HG02678 (cell line): Measurements from ENCODE around the gene ISG15.
"Not testable (repeated sequence)": the region's sequence is repeated elsewhere in the genome, so short reads cannot be mapped to it uniquely, and the experiment has no call there.

Experiments used
- ATAC-seq: cut with Tn5 transposase; IDR thresholded peaks from one replicate; pipeline ENCODE4 v1.9.1; 2021; ENCODE audit warnings: mild to moderate bottlenecking, moderate library complexity; ENCODE audit not compliant: unreplicated experiment

Gene ISG15

GRCh38 chr1:1025730-1026129 lies 12.4 kb downstream of the ISG15 start:
- ATAC-seq = no peak

- no peak for ATAC-seq
Observed at GRCh38 chr1:1026599-1027413, 13.5 kb downstream of the ISG15 start.

- no peak for ATAC-seq
Observed at GRCh38 chr1:1027791-1028190, 14.5 kb downstream of the ISG15 start.

DNA sequence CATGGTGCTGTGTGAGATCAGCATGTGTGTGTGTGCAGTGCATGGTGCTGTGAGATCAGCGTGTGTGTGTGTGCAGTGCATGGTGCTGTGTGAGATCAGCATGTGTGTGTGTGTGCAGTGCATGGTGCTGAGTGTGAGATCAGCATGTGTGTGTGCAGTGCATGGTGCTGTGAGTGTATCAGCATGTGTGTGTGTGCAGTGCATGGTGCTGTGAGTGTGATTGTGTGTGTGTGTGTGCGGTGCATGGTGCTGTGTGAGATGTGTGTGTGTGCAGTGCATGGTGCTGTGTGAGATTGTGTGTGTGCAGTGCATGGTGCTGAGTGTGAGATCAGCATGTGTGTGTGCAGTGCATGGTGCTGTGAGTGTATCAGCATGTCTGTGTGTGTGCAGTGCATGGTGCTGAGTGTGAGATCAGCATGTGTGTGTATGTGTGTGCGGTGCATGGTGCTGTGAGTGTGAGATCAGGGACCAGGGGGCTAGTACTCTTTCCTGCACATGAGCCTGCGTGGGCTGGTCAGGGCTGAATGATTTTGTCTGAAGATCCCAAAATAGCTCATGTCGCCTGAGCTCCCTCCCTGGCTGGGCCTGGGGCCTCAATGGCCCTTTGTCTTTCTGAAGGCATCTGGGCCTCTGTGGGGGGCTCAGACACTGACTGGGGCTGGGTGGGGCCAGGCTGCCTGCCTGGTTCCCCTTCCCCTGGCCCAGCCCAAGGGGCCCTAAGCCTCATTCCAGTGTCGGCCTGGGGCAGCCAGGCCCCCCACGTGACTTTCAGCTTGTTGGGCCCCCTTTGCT lies 17.8 kb downstream of the ISG15 start:
- not testable (repeated sequence) for ATAC-seq

GRCh38 chr1:1031659-1032235 lies 18.4 kb downstream of the ISG15 start:
- ATAC-seq = no peak

DNA sequence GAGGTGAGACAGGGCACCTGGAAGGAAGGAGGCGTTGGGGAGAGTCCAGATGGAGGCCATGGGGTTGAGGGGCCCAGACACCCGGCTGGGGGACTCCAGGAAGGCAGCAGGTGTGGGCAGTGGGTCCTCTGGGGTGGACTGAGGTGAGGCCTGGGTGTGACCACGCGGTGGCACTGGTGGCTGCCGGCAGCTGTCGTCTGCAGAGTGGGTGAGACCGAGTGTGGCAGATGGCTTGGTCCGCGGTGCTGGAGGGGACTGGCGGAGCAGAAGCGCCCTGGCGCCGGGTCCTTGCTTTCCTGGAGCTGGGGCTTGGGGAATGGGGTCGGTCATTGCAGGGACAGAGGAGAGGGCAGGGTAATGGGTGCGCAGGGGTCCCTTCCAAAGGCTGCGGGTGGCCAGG lies 19.1 kb downstream of the ISG15 start:
- ATAC-seq = peak; percentile 5

DNA sequence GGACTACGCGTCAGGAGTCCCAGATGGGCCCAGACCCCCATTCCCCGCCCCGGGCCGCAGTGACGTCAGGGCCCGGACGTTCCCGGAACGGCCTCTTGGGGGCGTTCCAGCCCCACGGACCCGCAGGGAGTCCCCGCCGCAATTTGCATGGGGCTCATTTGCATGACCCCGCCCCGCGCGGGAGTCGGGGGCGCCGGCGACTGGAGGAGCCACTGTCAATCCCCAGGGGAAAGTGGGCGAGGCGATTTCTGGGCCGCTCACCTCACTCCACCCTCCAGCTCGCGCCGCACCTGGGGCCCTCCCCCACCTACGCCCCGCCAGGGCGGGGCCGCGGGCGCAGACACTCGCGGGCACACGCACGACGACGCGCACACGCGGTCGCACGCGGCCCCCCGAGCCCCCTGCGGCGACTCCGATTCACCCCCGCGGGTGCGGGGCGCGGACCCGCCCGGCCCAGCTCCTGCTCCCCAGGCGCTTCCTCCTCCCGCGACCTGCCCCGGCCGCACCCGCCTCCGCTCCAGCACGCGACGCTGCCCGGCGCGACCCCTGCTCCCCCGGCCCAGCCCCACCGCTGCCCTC lies 19.8 kb downstream of the ISG15 start:
- peak; percentile 85 for ATAC-seq

GRCh38 chr1:1033731-1034438 lies 20.6 kb downstream of the ISG15 start:
- no peak for ATAC-seq

GRCh38 chr1:1034439-1034781 lies 21.1 kb downstream of the ISG15 start:
- no peak for ATAC-seq

DNA sequence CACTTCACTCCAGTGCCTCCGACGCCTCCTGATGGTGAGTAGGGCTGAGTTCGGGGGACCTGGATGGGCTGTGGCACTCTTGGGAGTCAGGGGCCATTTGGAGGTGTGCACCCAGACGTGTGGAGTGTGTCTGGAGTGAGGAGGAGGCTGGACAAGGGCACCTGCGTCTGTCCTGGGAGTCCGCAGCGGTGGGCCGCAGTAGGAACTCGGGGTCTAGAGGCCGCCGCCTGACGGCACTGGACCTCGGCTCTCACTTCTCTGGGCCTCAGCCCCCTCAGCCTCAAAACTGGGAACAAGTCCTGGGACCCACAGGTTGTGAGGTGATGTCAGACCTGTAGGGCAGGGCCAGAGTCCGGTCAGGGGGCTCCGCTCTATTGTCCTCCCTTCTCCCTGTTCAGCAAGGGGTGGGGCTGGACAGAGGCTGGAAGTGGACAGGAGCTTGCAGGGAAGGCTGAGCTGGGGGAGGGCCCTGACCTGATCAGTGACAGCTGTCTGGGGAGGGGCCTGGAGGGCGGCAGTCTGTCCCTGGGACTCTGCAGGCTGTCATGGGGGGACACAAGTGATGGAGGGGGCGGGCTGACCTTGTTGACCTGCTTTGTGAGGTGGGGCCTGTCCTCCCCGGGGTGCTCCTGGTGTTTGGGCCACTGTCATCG lies 22.1 kb downstream of the ISG15 start:
- ATAC-seq = no peak

- ATAC-seq = no peak
Observed at GRCh38 chr1:1037366-1038327, 24.4 kb downstream of the ISG15 start.

- peak; percentile 47 for ATAC-seq
Observed at GRCh38 chr1:1038694-1039093, 25.4 kb downstream of the ISG15 start.

- no peak for ATAC-seq
Observed at GRCh38 chr1:1039145-1039910, 26.0 kb downstream of the ISG15 start.

DNA sequence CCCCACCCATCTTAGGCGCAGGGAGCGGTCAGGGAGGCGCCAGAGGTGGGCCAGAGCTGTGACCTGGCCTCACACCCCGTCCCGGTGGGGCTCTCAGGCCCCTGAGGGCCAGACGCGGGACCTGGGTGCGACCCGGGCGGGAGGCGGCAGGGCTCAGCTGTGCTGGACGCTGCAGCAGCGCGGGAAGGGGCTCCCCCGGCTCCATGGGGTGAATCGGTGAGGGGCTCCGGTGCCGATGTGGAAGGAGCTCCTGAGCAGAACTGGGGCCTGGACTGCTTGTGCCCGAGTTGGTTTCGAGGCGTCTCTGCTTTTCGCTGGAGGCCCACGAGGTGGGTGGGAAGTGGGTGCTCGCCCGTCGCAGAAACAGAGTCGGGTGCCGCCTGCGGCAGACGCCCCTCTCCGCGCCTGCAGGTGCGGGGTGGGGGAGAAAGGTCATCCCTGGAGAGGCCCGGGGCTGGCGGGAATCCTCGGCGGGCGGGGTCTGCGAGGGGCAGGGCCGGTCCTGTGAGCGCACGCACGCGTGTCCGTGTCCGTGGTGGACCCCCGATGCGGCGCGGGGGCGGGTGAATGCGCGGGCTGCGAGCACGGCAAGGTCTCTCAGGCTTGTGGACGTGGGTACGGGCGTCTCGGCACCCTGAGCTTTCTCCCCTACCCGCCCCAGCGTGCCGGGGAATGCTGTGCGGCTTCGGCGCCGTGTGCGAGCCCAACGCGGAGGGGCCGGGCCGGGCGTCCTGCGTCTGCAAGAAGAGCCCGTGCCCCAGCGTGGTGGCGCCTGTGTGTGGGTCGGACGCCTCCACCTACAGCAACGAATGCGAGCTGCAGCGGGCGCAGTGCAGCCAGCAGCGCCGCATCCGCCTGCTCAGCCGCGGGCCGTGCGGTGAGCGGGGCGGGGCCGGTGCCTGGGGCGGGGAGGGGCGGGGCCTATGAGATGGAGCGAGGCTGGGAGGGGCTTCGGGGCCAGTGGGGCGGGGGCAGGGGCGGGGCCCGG lies 27.0 kb downstream of the ISG15 start:
- ATAC-seq = peak; percentile 60

DNA sequence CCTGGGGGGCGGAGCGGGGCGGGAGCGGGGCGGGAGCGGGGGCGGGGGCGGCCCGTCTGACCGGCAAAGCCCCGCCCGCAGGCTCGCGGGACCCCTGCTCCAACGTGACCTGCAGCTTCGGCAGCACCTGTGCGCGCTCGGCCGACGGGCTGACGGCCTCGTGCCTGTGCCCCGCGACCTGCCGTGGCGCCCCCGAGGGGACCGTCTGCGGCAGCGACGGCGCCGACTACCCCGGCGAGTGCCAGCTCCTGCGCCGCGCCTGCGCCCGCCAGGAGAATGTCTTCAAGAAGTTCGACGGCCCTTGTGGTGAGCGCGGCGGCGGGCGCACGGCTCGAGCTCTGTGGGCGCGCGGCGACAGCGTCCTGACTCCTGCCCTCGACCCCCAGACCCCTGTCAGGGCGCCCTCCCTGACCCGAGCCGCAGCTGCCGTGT lies 27.8 kb downstream of the ISG15 start:
- peak; percentile 15 for ATAC-seq

GRCh38 chr1:1041873-1042272 lies 28.6 kb downstream of the ISG15 start:
- ATAC-seq = no peak

DNA sequence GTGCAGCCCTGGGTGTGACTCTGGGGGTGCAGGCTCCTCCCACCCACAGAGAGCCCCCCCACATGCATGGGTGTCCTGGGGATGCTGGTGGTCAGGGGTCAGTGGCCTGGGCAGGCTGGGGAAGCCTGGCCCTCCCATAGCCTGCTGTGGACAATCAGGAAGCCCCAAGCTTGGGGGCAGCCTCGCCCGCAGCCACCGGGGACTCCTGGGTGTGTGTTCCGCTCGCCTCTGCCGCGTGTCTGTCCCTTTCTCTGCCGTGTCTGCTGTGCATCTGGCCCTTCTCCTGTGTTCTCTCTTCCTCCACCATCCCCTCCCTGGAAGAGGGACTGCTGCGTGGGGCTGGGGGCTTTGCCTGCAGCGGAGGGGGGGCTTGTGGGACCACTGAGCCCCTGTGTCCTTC lies 29.5 kb downstream of the ISG15 start:
- ATAC-seq = no peak
